ENCODE measurements around the gene FOXN1. TPM values are rescaled to one million over a fixed set of nuclear protein-coding genes. Genes with fewer than 3 reads are reported as not detected.

The FOXN1 gene
- total and polyA plus RNA-seq, 2 of the 4 experiments (the other 2 are of a cell fraction), result not detected

DNA sequence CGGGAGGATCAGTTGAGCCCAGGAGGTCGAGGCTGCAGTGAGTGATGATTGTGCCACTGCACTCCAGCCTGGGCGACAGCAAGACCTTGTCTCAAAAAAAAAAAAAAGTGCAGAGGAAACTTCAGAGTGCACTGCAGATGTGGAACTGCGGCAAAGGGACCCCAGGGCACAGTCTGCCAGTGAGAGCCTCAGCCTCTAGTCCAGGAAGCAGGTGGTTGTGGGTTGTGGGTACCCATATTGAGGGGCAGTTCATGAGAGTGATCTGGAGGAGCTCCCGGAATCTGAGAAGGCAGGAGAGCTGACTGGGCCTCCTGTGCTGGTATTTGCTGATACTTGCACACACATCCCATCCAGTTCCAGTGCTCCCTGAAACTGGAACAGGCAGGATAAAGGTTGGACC is 13.1 kb downstream of the FOXN1 start:
- intact Hi-C loops (cut with micrococcal nuclease), result no loop called here
- no TSS peak for BruUV-seq (replicated peaks)

More for the DNA sequence above, 13.1 kb downstream of the FOXN1 start:
- Histone ChIP-seq H3K4me3 (ENCODE audit: insufficient read depth, low read depth, low read length) (no peak overlapping the region), H3K4ac (ENCODE audit: low read depth, low read length) (no peak overlapping the region), H3K14ac (replicated peaks; ENCODE audit: low read depth, low read length) (no peak overlapping the region), H3K4me2 (ENCODE audit: low read depth, low read length) (no peak overlapping the region), H4K5ac (ENCODE audit: low read depth, low read length) (no peak overlapping the region), H2BK15ac (ENCODE audit: low read depth, low read length) (no peak overlapping the region), H2AFZ (replicated peaks; ENCODE audit: low read length, poor library complexity) (no peak overlapping the region), H3K18ac (ENCODE audit: low read depth, low read length) (no peak overlapping the region), H2AK5ac (ENCODE audit: low read depth, low read length) (no peak overlapping the region), H2BK20ac (ENCODE audit: low read depth, low read length) (no peak overlapping the region), H3K9me3 (ENCODE audit: control insufficient read depth, insufficient read depth, low read length) (no peaks in the 10 kb centered on the region), H2BK5ac (ENCODE audit: low read depth, low read length, poor library complexity, severe bottlenecking) (no peak overlapping the region), H3K9me1 (ENCODE audit: insufficient read depth, low read length) (no peaks in the 10 kb centered on the region), H3K9ac (ENCODE audit: low read depth, low read length) (no peak overlapping the region), H4K91ac (ENCODE audit: insufficient read depth, low read depth, low read length) (no peak overlapping the region), H3K4me1 (ENCODE audit: control insufficient read depth, insufficient read depth, low read length) (no peaks in the 10 kb centered on the region), H3K27ac (ENCODE audit: insufficient read depth, low read length) (no peak overlapping the region), H3K27me3 (ENCODE audit: control insufficient read depth, insufficient read depth, low read length) (peaks cover 39% of the 10 kb centered on the region), H3K56ac (ENCODE audit: extremely low read depth, insufficient read depth, low read length) (no peak overlapping the region), H2BK120ac (ENCODE audit: low read depth, low read length) (no peak overlapping the region), H4K8ac (ENCODE audit: low read depth in 2 of 2, low read length in 2 of 2) (no peak overlapping the region), H3K36me3 (ENCODE audit: control insufficient read depth, insufficient read depth, low read length) (no peaks in the 10 kb centered on the region), H3K79me1 (ENCODE audit: low read depth in 1 of 2, low read length in 2 of 2) (no peaks in the 10 kb centered on the region), H2AK9ac (replicated peaks; ENCODE audit: low read depth, low read length, poor library complexity) (no peak overlapping the region), H3K23ac (ENCODE audit: low read depth, low read length) (no peak overlapping the region), H4K20me1 (ENCODE audit: insufficient read depth, low read length) (no peaks in the 10 kb centered on the region; the same call in 1 of the 2 replicates)
- TF ChIP-seq, protein P1, sequence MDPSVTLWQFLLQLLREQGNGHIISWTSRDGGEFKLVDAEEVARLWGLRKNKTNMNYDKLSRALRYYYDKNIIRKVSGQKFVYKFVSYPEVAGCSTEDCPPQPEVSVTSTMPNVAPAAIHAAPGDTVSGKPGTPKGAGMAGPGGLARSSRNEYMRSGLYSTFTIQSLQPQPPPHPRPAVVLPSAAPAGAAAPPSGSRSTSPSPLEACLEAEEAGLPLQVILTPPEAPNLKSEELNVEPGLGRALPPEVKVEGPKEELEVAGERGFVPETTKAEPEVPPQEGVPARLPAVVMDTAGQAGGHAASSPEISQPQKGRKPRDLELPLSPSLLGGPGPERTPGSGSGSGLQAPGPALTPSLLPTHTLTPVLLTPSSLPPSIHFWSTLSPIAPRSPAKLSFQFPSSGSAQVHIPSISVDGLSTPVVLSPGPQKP (IDR thresholded peaks at IDR 0.05; ENCODE audit: borderline replicate concordance, low read depth, low read length), result no peak
- TF ChIP-seq RCOR1 (IDR thresholded peaks at IDR 0.05; ENCODE audit: insufficient replicate concordance, low read length) (no peak), POLR2A (IDR thresholded peaks at IDR 0.05; ENCODE audit: low read depth, low read length) (no peak)
- TF ChIP-seq, protein P2, sequence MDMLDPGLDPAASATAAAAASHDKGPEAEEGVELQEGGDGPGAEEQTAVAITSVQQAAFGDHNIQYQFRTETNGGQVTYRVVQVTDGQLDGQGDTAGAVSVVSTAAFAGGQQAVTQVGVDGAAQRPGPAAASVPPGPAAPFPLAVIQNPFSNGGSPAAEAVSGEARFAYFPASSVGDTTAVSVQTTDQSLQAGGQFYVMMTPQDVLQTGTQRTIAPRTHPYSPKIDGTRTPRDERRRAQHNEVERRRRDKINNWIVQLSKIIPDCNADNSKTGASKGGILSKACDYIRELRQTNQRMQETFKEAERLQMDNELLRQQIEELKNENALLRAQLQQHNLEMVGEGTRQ (IDR thresholded peaks at IDR 0.05; ENCODE audit: low read depth, low read length), result no peak
- POLR2A ChIA-PET (ENCODE audit: unreplicated experiment), result no interaction called here
- ATAC-seq (ENCODE audit: low read depth) (no peak), DNase-seq (no peak)
- CTCF ChIA-PET, result no interaction called here
- dilution Hi-C loops (cut with HindIII; ENCODE audit: low sequenced_read_pairs, unreplicated experiment) (no loop called here), in situ Hi-C loops (cut with MboI; ENCODE audit: low sequenced_read_pairs) (no loop called here)
- no CpG with 5 or more reads among the region's 5 CpGs for WGBS, 2 experiments (ENCODE audit: extremely low coverage in 2 of 2, insufficient read length in 1 of 2)
